Ishikawa (cell line): Measurements from ENCODE around the gene PAFAH1B2.

Experiments
- CEBPB ChIP-seq: IDR thresholded peaks from 2 replicates; pipeline ENCODE4 v1.6.1; 2012
- CREB1 ChIP-seq: IDR thresholded peaks from 2 replicates; pipeline ENCODE4 v1.6.1; 2012; ENCODE audit warnings: low read depth
- EGR1 ChIP-seq: IDR thresholded peaks from 2 replicates; pipeline ENCODE4 v1.6.1; 2012
- EP300 ChIP-seq: IDR thresholded peaks from 2 replicates; pipeline ENCODE4 v1.6.1; 2012; ENCODE audit warnings: borderline replicate concordance
- FOXM1 ChIP-seq: IDR thresholded peaks from 2 replicates; pipeline ENCODE4 v1.6.1; 2012; ENCODE audit warnings: low read depth, borderline replicate concordance
- MAX ChIP-seq: IDR thresholded peaks from 2 replicates; pipeline ENCODE4 v1.6.1; 2012
- NFIC ChIP-seq: IDR thresholded peaks from 2 replicates; pipeline ENCODE4 v1.6.1; 2012
- RAD21 ChIP-seq: IDR thresholded peaks from 2 replicates; pipeline ENCODE4 v1.6.1; 2012; ENCODE audit warnings: low read depth
- REST ChIP-seq: IDR thresholded peaks from 2 replicates; pipeline ENCODE4 v1.6.1; 2012; ENCODE audit warnings: low read depth, mild to moderate bottlenecking
- TAF1 ChIP-seq: IDR thresholded peaks from 2 replicates; pipeline ENCODE4 v1.6.1; 2012; ENCODE audit warnings: low read depth, mild to moderate bottlenecking
- TCF12 ChIP-seq: IDR thresholded peaks from 2 replicates; pipeline ENCODE4 v1.6.1; 2012; ENCODE audit warnings: low read depth
- TEAD4 ChIP-seq: IDR thresholded peaks from 2 replicates; pipeline ENCODE4 v1.6.1; 2012
- USF1 ChIP-seq: IDR thresholded peaks from 2 replicates; pipeline ENCODE4 v1.6.1; 2012
- YY1 ChIP-seq: IDR thresholded peaks from 2 replicates; pipeline ENCODE4 v1.6.1; 2012; ENCODE audit warnings: low read depth
- ZBTB7A ChIP-seq: IDR thresholded peaks from 2 replicates; pipeline ENCODE4 v1.6.1; 2012; ENCODE audit warnings: low read depth

PAFAH1B2 gene

DNA sequence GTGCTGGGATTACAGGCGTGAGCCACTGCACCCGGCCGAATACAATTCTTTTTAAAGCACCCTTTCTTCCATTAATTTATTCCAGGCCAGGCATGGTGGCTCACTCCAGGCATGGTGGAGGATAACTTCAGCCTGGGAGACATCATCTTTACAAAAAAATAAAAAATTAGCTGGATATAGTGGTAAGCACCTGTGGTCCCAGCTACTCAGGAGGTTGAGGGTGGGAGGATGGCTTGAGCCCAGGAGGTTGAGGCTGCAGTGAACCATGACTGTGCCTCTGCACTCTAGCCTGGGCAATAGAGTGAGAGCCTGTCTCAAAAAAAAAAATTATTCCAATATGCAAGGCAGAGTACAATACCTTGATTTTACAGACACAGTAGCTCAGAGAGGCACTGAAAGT is 66.5 kb downstream of the PAFAH1B2 start:
- TF ChIP-seq ZBTB7A, result no peak
- TF ChIP-seq MAX, result no peak
- no peak for TF ChIP-seq CREB1

GRCh38 chr11:117212697-117213355 is 68.7 kb downstream of the PAFAH1B2 start:
- TF ChIP-seq ZBTB7A (no peak), TEAD4 (no peak), CEBPB (no peak), CREB1 (no peak), MAX (no peak), TAF1 (no peak), NFIC (no peak), EP300 (no peak), TCF12 (no peak), REST (no peak), USF1 (no peak), FOXM1 (no peak), EGR1 (no peak), YY1 (no peak), RAD21 (no peak)

- TF ChIP-seq RAD21, result no peak
- no peak for TF ChIP-seq FOXM1
- TF ChIP-seq NFIC, result no peak
- TF ChIP-seq EP300, result no peak
- no peak for TF ChIP-seq EGR1
- no peak for TF ChIP-seq MAX
- no peak for TF ChIP-seq TEAD4
- no peak for TF ChIP-seq ZBTB7A
- TF ChIP-seq CREB1, result no peak
- no peak for TF ChIP-seq TCF12
- TF ChIP-seq CEBPB, result no peak
- no peak for TF ChIP-seq USF1
- no peak for TF ChIP-seq REST
- TF ChIP-seq TAF1, result no peak
- TF ChIP-seq YY1, result no peak
Observed at GRCh38 chr11:117214404-117215110, 70.5 kb downstream of the PAFAH1B2 start.

GRCh38 chr11:117217141-117218084 is 73.3 kb downstream of the PAFAH1B2 start:
- TF ChIP-seq RAD21 (no peak), USF1 (no peak), YY1 (no peak), CREB1 (no peak), EGR1 (no peak), TEAD4 (no peak), TAF1 (no peak), NFIC (no peak)
